Measurements from ENCODE around the gene PRKN.

GRCh38 chr6:161626132-161626676 is 1101.4 kb downstream of the PRKN start:
- TF ChIP-seq CTCF (conservative IDR thresholded peaks at IDR 0.05) (no peak), EZH2 (IDR thresholded peaks at IDR 0.05; ENCODE audit: low read depth) (no peak)
